22Rv1 (cell line): ENCODE results near the gene TAF3.

ENCODE experiments used
- CTCF ChIP-seq: fragments of 450-650 bp; IDR thresholded peaks from 2 replicates; pipeline ENCODE4 v1.5.1; 2017; ENCODE audit warnings: mild to moderate bottlenecking
- ZFX ChIP-seq: fragments of 450-650 bp; IDR thresholded peaks from 2 replicates; pipeline ENCODE4 v1.6.1; 2017; ENCODE audit warnings: antibody characterized with exemption, borderline replicate concordance

- TF ChIP-seq CTCF (no peak), ZFX (no peak)
These were observed 219.9 kb downstream of the TAF3 start for GRCh38 chr10:8037941-8038894.
